DOHH2 (cell line): ENCODE results near the gene KIF18B.

Experiments
- EZH2phosphoT487 ChIP-seq: fragments of 200-600 bp; sonication (generic); IDR thresholded peaks from 2 replicates; pipeline ENCODE4 v1.6.1; 2017; ENCODE audit warnings: borderline replicate concordance, mild to moderate bottlenecking, antibody characterized with exemption, low read length, moderate library complexity, mixed read lengths
- TF ChIP-seq, protein P1 (sequence below): fragments of 200-600 bp; sonication (generic); IDR thresholded peaks from one replicate; pipeline ENCODE4 v1.5.1; 2014; ENCODE audit warnings: antibody characterized with exemption, mild to moderate bottlenecking, low read depth, low read length; ENCODE audit not compliant: poor library complexity, severe bottlenecking

DNA sequence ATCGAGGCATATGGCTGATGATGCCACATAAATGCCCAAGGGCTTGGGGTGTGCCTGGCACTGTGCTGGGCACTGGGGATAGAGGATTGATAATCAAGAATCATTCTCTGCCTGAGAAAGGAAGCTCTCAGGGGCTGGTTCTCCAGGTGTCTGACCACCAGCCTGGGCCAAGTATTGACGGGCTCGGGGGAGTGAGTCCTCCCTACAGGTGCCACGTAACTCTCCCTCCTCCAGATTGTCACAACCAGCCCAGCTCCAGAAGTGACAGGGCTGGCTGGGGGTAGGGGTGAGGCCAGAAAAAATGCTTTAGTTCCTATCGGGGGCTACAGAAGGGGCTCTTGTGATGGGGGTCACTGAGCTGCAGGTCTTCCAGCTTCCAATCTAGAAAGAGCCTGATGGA is 31.2 kb upstream of the KIF18B start:
- TF ChIP-seq, protein P1, sequence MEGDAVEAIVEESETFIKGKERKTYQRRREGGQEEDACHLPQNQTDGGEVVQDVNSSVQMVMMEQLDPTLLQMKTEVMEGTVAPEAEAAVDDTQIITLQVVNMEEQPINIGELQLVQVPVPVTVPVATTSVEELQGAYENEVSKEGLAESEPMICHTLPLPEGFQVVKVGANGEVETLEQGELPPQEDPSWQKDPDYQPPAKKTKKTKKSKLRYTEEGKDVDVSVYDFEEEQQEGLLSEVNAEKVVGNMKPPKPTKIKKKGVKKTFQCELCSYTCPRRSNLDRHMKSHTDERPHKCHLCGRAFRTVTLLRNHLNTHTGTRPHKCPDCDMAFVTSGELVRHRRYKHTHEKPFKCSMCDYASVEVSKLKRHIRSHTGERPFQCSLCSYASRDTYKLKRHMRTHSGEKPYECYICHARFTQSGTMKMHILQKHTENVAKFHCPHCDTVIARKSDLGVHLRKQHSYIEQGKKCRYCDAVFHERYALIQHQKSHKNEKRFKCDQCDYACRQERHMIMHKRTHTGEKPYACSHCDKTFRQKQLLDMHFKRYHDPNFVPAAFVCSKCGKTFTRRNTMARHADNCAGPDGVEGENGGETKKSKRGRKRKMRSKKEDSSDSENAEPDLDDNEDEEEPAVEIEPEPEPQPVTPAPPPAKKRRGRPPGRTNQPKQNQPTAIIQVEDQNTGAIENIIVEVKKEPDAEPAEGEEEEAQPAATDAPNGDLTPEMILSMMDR, result no peak
- no peak for TF ChIP-seq EZH2phosphoT487
